Upper lobe of right lung (tissue), 1 donor: ENCODE measurements around the gene CDKL4. TPM values are rescaled to one million over a fixed set of nuclear protein-coding genes. Genes with fewer than 3 reads are reported as not detected.
"Not testable (repeated sequence)": the region's sequence is repeated elsewhere in the genome, so short reads cannot be mapped to it uniquely, and the experiment has no call there.

Source experiments
- ATAC-seq: fragments of 200-7000 bp; cut with Tn5 transposase; one replicate; pipeline ENCODE4 v1.9.1; 2020; ENCODE audit warnings: mild to moderate bottlenecking, moderate library complexity
- DNase-seq: peaks from one replicate; pipeline ENCODE4 v3.0.0-alpha.2; 2020
- H3K27ac ChIP-seq: fragments of 200-600 bp; one replicate; pipeline ENCODE4 v1.8.0; 2022
- H3K27me3 ChIP-seq: fragments of 200-600 bp; one replicate; pipeline ENCODE4 v1.8.0; 2022; ENCODE audit warnings: mild to moderate bottlenecking
- H3K36me3 ChIP-seq: fragments of 200-600 bp; one replicate; pipeline ENCODE4 v1.8.0; 2022
- H3K4me1 ChIP-seq: fragments of 200-600 bp; one replicate; pipeline ENCODE4 v1.8.0; 2022
- H3K4me3 ChIP-seq: fragments of 200-600 bp; one replicate; pipeline ENCODE4 v1.8.0; 2022; ENCODE audit warnings: mild to moderate bottlenecking
- H3K9me3 ChIP-seq: fragments of 200-600 bp; one replicate; pipeline ENCODE4 v1.8.0; 2022
- intact Hi-C: fragments of 100-400 bp; cut with DNase I; formaldehyde crosslinking; loops from one replicate; pipeline ENCODE4 v1.11.0; 2022
- total RNA-seq: library from RNA; stranded (reverse); fragmentation: NEBNext Ultra II Directional; extraction: Animal tissue kit (Norgen Biotek cat#: 25700); gene quantifications from one replicate; pipeline ENCODE4 v1.2.1, GENCODE V29; 2021
- TF ChIP-seq, protein P1 (sequence below): fragments of 200-600 bp; IDR thresholded peaks from one replicate; pipeline ENCODE4 v1.8.0; 2022; ENCODE audit warnings: antibody characterized with exemption
- donor health status: DM: no; HTN: yes; CAD: no; lungs with severe emphysema.

Gene CDKL4
- total RNA-seq, 1 donor from 2014 or later = 2.1 TPM

DNA sequence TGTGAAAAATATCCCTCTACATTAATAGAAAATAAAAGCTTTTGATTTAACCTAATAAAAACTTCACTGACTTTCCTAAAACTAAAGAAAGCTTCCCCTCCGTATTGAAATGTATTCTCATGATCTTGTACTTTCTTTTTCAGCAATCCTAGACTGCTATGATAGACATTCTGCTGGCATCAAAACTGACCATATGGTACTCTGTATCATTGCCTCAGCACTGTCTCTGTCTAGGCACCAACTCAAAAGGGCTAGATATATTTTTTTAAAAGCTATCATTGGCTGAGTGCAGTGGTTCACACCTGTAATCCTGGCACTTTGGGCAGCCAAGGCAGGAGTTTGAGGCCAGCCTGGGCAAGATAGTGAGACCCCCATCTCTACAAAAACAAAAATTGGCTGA lies 32.9 kb downstream of the CDKL4 start:
- Histone ChIP-seq H3K27ac (no peak overlapping the region), H3K36me3 (no peaks in the 10 kb centered on the region), H3K9me3 (no peaks in the 10 kb centered on the region), H3K4me3 (no peak overlapping the region), H3K27me3 (no peaks in the 10 kb centered on the region), H3K4me1 (no peaks in the 10 kb centered on the region)
- no peak for DNase-seq
- no peak for ATAC-seq
- intact Hi-C loops = no loop called here
- TF ChIP-seq, protein P1, sequence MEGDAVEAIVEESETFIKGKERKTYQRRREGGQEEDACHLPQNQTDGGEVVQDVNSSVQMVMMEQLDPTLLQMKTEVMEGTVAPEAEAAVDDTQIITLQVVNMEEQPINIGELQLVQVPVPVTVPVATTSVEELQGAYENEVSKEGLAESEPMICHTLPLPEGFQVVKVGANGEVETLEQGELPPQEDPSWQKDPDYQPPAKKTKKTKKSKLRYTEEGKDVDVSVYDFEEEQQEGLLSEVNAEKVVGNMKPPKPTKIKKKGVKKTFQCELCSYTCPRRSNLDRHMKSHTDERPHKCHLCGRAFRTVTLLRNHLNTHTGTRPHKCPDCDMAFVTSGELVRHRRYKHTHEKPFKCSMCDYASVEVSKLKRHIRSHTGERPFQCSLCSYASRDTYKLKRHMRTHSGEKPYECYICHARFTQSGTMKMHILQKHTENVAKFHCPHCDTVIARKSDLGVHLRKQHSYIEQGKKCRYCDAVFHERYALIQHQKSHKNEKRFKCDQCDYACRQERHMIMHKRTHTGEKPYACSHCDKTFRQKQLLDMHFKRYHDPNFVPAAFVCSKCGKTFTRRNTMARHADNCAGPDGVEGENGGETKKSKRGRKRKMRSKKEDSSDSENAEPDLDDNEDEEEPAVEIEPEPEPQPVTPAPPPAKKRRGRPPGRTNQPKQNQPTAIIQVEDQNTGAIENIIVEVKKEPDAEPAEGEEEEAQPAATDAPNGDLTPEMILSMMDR = no peak

DNA sequence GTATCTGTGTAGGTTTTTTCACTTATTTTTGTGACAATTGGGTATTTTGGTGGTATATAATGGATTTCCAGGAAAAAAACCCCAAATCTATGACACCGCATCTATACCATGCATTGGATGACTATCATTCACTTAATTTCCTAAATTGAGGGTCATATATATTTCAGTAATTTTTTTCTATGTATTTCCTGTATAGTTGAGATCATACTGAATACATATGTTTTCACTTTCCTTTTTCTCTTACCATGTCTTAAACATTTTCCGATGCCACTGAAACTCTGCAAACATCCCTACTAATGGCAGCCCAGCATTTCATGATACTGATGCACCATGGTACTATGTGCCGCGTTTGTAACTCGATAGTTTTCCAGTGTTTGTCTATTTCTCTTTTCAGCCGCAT lies 40.4 kb downstream of the CDKL4 start:
- intact Hi-C loops = no loop called here
- H3K4me3 ChIP-seq = no peak overlapping the region
- H3K36me3 ChIP-seq = no peaks in the 10 kb centered on the region
- DNase-seq (no peak), ATAC-seq (no peak)
- no peaks in the 10 kb centered on the region for H3K4me1 ChIP-seq
- no peaks in the 10 kb centered on the region for H3K27me3 ChIP-seq
- no peaks in the 10 kb centered on the region for H3K9me3 ChIP-seq
- no peak overlapping the region for H3K27ac ChIP-seq
- TF ChIP-seq, protein P1 = no peak

DNA sequence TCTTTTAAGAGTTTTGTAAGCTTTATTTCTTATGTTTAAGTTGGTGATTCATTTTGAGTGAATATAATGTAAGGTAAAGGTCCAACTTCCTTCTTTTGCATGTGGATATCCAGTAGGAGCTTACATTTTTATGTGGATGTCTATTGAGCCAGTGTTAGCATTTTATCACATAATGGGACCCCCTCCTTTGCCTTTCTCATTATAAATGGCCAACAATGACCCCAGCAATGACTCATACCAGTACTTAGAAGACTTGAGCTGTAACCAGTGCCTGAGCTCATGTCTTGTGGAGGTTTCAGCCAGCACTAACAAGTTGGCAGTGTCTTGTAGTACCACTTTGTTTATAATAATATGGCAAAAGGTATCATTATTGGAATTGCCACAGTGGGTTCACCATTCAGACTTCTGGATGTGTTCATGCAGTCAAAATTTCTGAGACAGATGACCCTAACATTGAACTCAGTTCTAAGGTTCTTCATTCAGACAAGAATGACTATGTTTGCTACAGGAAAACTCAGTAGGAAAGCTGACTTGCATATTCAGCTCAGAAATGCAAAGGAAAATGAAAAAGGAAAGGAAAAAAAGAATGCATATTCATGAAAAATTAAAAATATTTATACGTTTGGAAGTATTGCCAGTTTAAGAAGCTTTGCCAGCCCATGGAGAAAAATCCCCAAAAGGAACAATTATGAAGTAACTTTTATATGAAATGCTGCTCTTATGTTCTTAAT lies 41.0 kb downstream of the CDKL4 start:
- Histone ChIP-seq H3K4me3 (no peak overlapping the region), H3K36me3 (no peaks in the 10 kb centered on the region), H3K27me3 (no peaks in the 10 kb centered on the region), H3K27ac (no peak overlapping the region), H3K4me1 (no peaks in the 10 kb centered on the region), H3K9me3 (no peaks in the 10 kb centered on the region)
- intact Hi-C loops = no loop called here
- DNase-seq (no peak), ATAC-seq (no peak)
- TF ChIP-seq, protein P1 = no peak

DNA sequence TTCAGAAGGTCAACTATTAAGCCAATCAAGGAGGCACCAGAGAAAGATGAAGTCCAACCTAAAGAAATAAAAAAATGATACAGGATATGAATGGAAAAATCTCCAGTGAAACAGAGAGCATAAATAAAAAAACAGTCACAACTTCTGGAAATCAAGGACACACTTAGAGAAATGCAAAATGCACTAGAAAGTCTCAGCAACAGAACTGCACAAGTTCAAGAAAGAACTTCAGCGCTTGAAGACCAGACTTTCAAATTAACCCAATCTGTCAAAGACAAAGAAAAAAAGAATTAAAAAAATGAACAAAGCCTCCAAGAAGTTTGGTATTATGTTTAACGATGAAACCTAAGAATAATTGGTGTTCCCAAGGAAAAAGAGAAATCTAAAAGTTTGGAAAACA lies 46.8 kb downstream of the CDKL4 start:
- H3K9me3 ChIP-seq, intact Hi-C loops, H3K36me3 ChIP-seq, H3K4me1 ChIP-seq, H3K27me3 ChIP-seq, ATAC-seq, DNase-seq, H3K27ac ChIP-seq, H3K4me3 ChIP-seq: not testable (repeated sequence)

DNA sequence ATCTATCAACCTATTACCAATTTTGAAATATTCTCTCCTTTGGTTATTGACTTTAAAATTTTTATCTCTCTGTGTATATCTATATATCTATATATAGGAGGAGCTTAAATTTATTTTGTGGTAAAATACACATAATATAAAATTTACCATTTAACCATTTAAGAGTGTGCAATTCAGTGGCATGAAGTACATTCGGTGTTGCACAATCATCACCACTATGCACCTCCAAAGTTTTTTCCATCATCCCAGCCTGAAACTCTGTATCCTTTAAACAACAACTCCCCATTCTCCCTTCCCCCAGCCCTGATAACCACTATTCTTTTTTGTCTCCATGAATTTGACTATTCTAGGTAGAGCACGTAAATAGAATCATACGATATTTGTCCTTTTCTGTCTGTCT lies 49.1 kb downstream of the CDKL4 start:
- H3K4me3 ChIP-seq = no peak overlapping the region
- no peaks in the 10 kb centered on the region for H3K9me3 ChIP-seq
- H3K4me1 ChIP-seq = no peaks in the 10 kb centered on the region
- DNase-seq (no peak), ATAC-seq (no peak)
- no peak overlapping the region for H3K27ac ChIP-seq
- intact Hi-C loops = no loop called here
- no peaks in the 10 kb centered on the region for H3K36me3 ChIP-seq
- no peaks in the 10 kb centered on the region for H3K27me3 ChIP-seq
- TF ChIP-seq, protein P1 = no peak

DNA sequence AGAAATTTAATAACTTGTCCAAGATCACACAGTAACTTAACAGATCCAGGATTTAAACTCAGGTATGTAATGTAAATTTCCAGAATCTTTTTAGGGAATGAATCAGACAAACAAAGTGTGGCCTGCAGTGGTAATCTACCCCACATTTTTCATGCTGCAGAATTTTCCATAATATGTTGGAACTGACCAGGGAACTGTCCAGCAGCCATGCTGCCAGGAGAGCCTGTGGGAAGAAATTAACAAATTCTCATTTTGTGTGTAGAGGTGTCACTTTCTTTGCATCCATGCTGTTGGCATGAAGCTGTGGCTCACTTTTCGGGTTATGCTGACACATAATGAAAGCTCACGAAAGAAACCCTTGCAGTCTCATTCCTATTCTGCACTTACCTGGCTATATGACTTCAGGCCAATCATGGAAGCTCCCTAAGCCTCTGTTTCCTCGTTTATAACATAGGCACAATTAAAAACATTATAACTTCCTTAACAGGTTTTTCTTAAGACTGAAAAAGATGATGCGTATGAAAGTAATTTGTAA lies 54.7 kb downstream of the CDKL4 start:
- Histone ChIP-seq H3K27me3 (no peaks in the 10 kb centered on the region), H3K4me1 (no peaks in the 10 kb centered on the region), H3K36me3 (no peaks in the 10 kb centered on the region), H3K27ac (no peak overlapping the region), H3K4me3 (no peak overlapping the region), H3K9me3 (no peaks in the 10 kb centered on the region)
- TF ChIP-seq, protein P1 = no peak
- intact Hi-C loops = no loop called here
- ATAC-seq (no peak), DNase-seq (no peak)
